GM21360 (cell line): ENCODE data around the gene CACNA1I.

Experiments used
- ATAC-seq: cut with Tn5 transposase; IDR thresholded peaks from one replicate; pipeline ENCODE4 v1.9.1; 2021; ENCODE audit warnings: mild to moderate bottlenecking, moderate library complexity; ENCODE audit not compliant: unreplicated experiment

The CACNA1I gene

GRCh38 chr22:39686776-39687525 is 116.4 kb downstream of the CACNA1I start:
- no peak for ATAC-seq

DNA sequence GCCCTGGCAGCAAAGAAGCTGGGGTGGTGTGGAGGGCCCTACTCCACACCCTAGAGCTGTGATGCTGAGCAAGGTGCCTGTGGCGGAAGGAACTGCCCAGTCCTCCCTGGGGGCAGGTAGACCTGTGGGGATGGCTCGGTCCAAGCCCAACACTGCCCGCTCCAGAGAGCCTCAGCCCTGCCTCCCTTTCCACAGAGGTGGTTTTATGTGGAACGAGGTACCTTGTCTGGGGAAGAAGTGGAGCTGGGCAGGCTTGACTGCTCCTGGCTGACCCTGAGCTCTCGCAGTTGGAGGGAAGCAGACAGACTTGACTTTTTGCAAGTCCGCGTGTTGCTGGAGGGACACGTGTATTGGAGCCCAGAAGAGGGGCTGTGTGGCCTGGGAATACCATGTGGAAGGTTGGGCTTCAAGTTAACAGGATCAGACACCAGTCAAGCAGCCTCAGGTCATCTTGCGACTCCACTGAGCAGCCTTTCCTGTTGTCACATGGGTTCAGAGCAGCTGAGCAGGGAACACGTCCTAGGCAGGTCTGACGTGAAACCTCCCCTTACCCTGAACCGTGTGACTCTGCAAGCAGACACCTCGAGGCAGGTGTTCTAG is 117.7 kb downstream of the CACNA1I start:
- ATAC-seq: no peak

DNA sequence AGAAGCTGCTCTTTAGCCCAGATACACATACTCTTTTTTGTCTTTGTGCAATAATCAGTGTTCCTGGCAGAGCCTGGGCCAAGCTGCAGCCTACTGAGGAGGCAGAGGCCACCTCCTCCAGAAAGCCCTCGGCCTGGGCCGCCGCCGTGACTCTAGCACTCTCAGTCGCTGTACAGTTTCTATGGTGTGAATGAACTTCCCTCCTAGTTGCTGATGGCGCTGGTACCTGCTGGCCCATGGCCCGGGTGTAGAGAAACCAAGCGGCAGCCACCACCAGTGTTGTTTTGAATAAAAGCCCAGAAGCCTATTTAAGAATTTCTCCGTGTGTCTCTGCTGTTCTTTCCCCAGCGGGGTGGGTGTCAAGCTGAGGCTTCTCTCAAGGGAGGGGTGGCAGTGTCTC is 118.9 kb downstream of the CACNA1I start:
- ATAC-seq: no peak

- no peak for ATAC-seq
Measured at GRCh38 chr22:39690881-39691605, 120.5 kb downstream of the CACNA1I start.

DNA sequence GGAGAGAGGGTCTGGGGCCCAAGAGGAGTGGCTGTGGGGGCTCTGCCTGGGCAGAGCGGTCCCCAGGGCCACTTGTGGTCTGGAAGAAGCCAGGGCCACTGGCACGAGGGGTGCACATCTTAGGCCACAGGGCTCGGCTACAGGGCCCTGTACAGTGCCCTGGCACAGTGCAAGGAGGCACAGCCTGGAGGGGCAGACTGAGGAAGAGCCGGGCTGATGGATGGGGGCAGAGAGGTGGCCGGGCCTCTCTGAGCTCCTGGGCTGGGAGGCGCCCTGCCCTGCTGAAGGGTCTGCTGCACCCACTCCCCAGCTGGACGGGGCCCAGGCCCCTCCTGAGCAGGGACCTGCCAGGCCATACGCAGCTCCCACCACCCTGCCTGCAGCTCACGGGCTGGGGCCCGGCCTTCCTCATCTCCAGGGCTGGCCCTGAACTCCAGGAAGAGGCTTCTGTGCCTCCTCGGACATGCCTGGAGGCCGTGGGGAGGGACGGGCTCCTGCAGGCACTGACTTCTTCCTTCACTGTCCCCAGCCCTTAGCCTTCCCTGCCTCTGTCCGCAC is 123.5 kb downstream of the CACNA1I start:
- ATAC-seq: no peak

DNA sequence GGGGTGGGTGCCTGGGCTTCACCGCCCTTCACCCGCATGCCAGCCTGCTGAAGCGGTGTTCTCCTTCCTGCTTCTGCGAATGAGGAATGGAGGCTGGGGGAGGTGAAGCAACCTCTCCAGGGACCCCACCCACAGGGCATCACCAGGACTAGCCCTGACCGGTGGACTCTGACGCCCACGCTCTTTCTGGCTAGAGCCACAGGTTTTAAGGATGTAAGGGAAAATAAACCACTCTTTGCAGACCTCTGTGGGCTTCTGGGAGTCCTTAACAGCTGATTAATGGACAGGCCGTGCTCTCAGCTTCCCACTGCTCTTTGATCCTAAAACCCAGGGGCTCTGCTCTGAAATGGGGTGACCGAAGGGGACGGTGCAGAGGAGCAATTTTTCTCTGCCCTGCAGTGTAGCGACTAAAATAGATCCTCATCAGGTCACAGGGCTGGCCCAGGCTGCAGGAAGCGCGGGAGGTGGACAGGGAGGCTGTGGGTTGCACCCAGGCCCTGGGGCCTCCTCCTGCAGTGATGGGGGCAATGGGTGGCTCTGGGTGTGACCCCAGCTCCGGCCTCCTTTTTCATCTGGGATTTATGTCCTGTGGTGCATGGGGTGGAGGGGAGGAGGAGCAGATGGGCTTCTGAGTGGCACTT is 127.4 kb downstream of the CACNA1I start:
- no peak for ATAC-seq

DNA sequence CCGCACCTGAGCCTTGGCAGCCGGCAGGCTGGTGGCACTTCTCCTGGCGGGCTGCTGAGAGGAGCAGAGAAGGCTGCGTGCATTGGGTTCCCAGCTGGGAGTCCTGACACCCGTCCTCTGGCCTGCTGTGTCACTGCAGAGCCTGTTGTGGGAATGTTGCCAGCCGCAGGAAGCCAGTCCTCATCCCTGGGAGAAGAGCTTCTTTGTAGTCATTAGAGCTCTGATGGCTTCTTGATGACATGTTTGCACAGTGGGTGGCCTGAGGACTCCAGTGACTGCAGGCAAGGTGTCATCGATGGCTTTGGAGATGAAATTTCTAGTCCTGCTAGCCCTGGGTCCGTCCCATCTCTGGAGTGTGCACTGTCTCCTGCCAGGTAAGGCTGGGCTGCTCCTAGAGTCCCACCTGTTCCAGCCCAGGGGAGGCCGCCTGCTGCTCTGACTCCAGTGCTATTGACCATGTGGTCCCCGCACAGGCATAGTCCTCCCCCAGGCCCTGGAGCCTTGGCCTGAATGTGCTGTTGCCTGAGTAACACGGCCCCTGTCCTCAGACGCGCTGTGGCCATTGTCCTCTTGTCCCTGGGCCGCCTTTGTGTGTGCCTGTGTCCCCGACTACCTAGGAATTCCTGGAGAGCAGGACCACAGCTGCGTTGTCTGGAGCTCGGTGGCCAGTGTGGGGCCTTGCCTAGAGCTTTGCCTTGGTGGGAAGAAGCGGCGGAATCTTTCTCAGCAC is 129.2 kb downstream of the CACNA1I start:
- no peak for ATAC-seq

- no peak for ATAC-seq
Measured at GRCh38 chr22:39700565-39700964, 130.0 kb downstream of the CACNA1I start.

- no peak for ATAC-seq
Measured at GRCh38 chr22:39703091-39703490, 132.5 kb downstream of the CACNA1I start.

DNA sequence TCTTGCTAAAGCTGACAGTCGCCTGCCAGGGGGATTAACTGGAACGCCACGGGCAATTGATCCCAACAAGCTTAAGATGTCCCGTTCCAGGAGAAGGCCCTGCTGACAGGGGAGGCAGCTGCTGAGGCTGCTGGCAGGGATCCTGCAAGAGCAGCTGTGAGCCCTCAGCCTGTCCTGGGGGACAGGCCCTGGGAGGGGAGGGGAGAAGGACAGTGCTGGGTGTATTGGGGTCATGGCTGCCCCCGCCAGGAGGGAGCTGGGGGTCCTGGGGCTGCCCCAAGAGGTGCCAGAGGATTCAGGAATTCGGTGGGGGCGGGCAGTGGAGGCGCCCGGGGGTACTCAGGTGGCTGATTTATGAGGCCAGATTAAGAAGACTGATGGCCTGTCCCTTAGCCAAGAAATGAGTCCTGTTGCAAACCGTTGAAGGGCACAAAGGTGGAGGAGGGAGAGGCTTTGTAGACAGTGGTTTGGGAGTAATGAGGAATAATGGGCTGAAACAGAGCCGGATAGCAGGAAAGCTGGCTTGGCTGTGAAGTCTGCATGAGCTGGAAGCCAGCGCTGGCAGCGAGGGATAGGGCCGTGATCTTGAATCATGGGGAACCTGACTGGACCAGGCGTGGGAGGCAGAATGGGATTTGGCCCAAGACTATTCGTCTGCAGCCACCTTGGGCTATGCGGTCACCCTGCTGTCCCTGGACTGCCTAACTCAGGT is 133.5 kb downstream of the CACNA1I start:
- ATAC-seq: no peak

- ATAC-seq: no peak
Measured at GRCh38 chr22:39705386-39705785, 134.8 kb downstream of the CACNA1I start.

DNA sequence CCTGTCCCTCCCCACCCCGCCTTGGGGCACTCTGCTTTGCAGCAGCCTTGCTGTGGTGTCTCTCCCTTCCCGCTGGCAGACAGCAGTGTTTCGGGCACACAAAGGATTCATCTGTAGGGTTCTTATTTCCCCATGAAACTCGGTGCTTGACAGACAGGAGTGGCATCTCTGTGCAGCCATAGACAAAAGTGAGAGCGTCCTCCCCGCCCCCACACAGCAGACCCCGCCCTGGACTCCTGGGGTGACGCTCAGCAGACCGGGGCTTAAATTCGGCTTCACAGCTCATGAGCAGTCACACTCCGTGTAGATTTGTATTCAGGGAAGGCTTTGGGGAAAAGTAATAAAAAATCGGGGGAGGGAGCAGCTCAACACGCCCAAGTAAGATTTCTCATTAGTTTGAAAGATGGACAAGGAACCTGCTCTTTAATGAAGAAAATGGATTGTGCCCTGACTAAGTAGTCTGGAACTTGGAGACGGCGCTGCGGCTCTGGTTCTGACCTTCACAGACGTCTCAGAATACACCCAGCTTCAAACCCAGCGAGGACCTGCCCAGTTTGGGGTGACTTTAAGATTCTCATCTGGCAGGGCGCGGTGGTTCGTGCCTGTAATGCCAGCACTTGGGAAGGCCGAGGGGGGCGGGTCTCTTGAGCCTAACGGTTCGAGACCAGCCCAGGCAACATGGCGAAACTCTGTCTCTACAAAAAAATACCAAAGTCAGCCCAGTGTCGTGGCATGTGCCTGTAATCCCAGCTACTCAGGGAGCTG is 136.0 kb downstream of the CACNA1I start:
- no peak for ATAC-seq

- no peak for ATAC-seq
Measured at GRCh38 chr22:39707351-39707750, 136.8 kb downstream of the CACNA1I start.

- ATAC-seq: no peak
Measured at GRCh38 chr22:39707816-39708215, 137.3 kb downstream of the CACNA1I start.

DNA sequence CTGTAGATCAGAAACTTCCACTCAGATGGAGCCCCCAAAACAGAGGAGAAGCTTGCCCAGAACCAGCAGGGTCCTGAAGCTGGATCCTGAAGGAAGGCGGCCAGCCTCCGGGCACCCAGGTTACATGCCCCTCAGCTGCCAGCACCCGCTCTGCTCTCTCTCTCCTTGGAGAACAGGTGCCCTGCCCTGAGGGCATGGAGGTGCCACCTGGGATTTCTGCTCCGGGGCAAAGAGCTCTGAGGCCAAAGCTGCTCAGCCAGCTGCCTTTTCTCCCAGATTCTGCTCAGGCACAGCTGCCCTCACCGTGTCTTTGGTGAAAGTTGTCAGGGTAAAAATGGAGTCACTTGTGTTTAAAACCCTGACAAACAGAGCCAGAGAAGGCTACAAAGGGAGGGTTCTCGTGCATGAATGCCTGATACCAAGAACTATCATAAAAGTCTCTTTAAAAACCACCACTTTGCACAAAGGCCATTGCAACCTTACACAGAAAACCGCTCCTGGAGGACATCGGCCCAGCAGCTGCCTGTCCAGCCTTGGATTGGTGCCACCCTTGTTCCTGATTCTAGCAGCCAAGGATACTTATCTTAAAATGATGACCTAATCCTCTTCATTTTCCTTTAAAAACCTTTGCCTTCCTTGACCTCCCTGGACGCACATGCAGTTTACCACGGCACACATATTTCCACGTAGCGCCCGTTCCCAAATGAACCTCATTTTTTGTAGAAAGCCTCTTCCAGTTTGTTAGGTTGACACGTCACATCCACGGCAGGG is 140.0 kb downstream of the CACNA1I start:
- ATAC-seq: no peak

DNA sequence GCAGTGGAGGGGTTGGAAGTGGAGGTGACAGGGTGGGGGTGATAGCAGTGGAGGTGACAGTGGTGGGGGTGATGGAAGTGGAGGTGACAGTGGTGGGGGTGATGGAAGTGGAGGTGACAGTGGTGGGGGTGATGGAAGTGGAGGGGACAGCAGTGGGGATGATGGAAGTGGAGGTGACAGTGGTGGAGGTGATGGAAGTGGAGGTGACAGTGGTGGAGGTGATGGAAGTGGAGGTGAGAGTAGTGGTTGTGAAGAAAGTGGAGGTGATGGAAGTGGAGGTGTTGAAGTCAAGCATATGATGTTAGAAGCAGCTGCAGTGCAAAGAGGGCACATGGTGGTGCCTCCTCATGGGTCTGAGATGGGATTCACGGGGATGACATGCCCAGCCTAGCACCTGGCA is 141.5 kb downstream of the CACNA1I start:
- ATAC-seq: no peak

GRCh38 chr22:39712751-39713525 is 142.4 kb downstream of the CACNA1I start:
- no peak for ATAC-seq

DNA sequence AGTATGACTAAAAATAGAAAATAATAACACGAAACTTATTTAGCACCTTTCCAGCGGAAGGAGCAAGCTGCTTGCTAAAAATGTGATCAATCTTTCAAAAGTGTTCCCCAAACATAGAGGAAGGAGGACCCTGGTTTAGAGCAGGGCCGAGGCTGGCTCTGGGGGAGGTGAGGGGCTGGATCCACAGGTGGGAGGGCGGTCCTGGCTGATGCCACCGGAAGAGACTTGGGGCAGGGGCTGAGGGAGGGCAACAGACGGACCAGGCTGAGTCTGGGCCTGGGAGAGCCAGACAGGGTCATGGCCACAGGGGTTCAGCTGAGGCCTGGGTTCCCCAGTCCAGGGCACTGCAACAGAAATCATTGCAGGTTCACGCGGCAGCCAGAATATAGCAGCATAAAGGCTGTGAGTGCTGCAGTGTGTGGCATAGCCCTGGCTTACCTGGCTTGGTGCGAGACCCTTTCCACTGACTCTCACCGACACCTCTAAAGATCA is 143.3 kb downstream of the CACNA1I start:
- no peak for ATAC-seq
